Suprapubic skin (tissue), 4 donors: Measurements from ENCODE around the gene SENP6.

Experiments used
- POLR2A ChIP-seq, 2 donors: fragments of 450-650 bp; IDR thresholded peaks; one replicate each; pipeline ENCODE4 v1.6.1; 2017; ENCODE audit warnings: antibody characterized with exemption in 2 of 2, mild to moderate bottlenecking in 2 of 2, moderate library complexity in 2 of 2
- POLR2AphosphoS5 ChIP-seq, 3 donors: sonication (generic); formaldehyde crosslinking; IDR thresholded peaks; one replicate each; pipeline ENCODE4 v1.6.1; 2017; ENCODE audit warnings: antibody characterized with exemption in 3 of 3
- TF ChIP-seq, protein P1 (sequence below), 2 donors: fragments of 200-600 bp in 1 of 2; fragments of 450-650 bp in 1 of 2; sonication (generic) in 1 of 2; IDR thresholded peaks; one replicate each; pipeline ENCODE4 v1.5.1; 2016 to 2019; ENCODE audit warnings: antibody characterized with exemption in 2 of 2, mild to moderate bottlenecking in 1 of 2, moderate library complexity in 1 of 2

- TF ChIP-seq, protein P1, sequence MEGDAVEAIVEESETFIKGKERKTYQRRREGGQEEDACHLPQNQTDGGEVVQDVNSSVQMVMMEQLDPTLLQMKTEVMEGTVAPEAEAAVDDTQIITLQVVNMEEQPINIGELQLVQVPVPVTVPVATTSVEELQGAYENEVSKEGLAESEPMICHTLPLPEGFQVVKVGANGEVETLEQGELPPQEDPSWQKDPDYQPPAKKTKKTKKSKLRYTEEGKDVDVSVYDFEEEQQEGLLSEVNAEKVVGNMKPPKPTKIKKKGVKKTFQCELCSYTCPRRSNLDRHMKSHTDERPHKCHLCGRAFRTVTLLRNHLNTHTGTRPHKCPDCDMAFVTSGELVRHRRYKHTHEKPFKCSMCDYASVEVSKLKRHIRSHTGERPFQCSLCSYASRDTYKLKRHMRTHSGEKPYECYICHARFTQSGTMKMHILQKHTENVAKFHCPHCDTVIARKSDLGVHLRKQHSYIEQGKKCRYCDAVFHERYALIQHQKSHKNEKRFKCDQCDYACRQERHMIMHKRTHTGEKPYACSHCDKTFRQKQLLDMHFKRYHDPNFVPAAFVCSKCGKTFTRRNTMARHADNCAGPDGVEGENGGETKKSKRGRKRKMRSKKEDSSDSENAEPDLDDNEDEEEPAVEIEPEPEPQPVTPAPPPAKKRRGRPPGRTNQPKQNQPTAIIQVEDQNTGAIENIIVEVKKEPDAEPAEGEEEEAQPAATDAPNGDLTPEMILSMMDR (IDR thresholded peaks at IDR 0.05) = no peak
- TF ChIP-seq POLR2A (IDR thresholded peaks at IDR 0.05) (no peak), POLR2AphosphoS5 (IDR thresholded peaks at IDR 0.05) (no peak)
These were observed 40.6 kb downstream of the SENP6 start for GRCh38 chr6:75642311-75642710.
